Stimulated activated CD8-positive, alpha-beta memory T cell treated with anti-CD3 and anti-CD28 coated beads, Interleukin-15, amount 100 ng/mL, for 1 hour (primary cell): ENCODE measurements around the gene MITF.

Source experiments
- DNase-seq: peaks from one replicate; pipeline ENCODE4 v3.0.0-alpha.2; 2020; ENCODE audit warnings: low read depth

The MITF gene, protein sequence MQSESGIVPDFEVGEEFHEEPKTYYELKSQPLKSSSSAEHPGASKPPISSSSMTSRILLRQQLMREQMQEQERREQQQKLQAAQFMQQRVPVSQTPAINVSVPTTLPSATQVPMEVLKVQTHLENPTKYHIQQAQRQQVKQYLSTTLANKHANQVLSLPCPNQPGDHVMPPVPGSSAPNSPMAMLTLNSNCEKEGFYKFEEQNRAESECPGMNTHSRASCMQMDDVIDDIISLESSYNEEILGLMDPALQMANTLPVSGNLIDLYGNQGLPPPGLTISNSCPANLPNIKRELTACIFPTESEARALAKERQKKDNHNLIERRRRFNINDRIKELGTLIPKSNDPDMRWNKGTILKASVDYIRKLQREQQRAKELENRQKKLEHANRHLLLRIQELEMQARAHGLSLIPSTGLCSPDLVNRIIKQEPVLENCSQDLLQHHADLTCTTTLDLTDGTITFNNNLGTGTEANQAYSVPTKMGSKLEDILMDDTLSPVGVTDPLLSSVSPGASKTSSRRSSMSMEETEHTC

GRCh38 chr3:69739204-69740102 lies at the start of gene MITF:
TSS of gene MITF (plus strand) at chr3:69739464. CDS start at chr3:69739598, 134 bp downstream.
- no peak for DNase-seq

- DNase-seq = no peak
Measured at GRCh38 chr3:69691860-69692259, 47.4 kb upstream of the MITF start.

- DNase-seq = no peak
Measured at GRCh38 chr3:69692761-69693160, 46.5 kb upstream of the MITF start.

DNA sequence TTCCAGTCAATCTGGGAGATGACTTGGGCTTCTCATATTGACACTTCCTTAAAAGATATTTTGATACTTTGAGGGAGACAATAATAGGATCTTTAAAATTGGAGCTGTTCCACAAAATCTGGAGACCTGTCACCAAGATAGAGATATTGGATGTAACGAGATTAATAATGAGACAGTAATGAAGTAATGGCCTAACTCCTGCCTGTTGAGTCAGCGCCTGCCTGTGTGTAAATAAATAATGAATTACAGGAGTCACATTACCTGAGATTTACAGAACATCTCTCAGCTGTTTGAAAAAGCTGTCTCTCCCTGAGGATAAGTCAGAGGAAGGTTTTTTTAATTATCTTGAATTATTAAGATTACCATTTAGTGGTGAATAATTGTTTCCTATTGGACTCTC lies 43.8 kb upstream of the MITF start:
- no peak for DNase-seq

DNA sequence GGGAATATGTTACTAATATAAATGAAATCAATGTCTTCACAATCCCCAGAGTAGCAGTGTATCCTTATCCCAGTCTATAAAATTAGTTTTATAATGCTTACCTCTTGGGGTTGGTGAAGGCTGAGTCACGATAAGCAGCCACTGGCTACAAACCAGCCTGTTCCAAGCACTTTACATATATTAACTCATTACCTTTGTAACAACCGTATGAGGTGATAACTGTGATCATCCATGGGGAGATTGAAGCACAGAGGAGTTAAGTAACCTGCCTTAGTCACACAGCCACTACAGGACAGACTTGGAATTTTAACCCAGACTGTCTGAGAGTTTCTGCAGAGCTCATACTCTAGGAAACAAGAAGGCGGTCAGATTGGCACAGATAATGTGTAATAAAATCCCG lies 43.3 kb upstream of the MITF start:
- DNase-seq = no peak

DNA sequence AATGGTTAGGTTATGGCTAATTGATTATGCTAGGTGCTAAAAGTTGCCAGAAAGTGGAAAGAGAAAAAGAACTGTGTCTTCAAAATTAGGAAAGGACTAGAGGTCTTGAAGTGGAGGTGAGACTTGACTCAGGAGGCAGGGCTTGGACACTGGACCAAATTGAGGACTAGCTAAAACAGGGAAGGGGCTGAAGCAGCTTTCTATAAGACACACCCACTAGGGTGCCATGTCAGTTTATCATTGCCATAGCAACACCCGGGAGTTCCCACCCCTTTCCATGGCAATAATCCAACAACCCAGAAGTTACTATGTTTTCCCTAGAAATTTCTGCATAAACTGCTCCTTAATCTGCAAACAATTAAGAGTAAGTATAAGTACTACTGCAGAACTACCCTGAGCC lies 42.9 kb upstream of the MITF start:
- no peak for DNase-seq

DNA sequence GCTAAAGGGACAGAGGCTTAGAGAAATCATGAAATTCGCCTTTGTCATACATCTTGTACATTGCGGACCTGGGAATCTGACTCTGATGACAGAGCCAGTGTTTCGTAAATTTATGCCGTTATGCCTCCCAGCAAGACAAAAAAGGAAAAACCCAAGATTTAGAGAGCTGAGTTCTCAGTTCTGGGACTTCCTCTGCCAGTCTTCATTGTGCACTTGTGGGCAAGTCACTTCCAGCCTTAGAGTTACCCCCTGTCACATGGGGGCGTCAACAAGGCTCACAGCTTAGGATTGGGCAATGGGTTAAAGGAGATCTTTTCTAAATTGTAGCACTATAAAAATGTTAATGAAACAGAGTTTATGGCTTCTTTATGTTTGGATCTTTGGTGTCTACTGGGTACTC lies 41.9 kb upstream of the MITF start:
- DNase-seq = no peak

GRCh38 chr3:69698728-69699127 lies 40.5 kb upstream of the MITF start:
- DNase-seq = no peak

DNA sequence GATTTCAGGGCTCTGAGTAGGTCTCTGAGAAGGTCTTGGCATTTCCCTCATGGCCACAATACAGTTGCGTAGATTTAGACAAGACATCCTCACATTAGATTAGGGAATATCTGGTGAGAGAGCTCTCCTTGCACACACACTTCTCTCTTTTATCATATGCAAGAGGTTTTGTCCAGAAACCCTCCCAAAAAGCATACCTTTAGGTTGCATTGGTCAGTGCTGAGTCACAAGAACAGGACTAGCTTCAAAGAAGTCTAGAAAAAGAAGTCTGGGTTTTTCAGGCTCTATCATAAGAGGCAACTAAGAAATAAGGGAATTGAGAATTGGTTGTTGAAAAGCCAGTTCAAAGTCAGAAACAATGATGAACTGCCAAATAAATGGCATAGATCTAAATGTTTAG lies 40.1 kb upstream of the MITF start:
- DNase-seq = no peak

DNA sequence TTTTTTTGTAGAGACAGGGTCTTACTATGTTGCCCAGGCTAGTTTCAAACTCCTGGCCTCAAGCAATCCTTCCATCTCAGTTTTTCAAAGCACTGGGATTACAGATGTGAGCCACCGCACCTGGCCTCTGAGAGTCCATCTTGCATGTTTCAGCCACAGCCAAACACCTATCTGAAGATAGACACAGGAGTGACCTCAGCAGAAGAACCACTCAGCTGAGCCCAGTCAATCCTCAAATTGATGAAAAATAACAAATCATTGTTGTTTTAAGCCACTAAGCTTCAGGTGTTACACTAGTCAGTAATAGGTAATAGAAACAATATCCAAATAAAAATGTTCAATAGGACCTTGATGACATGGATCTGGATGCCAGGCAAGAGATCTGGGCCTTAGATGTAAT lies 38.3 kb upstream of the MITF start:
- DNase-seq = no peak

- DNase-seq = no peak
Measured at GRCh38 chr3:69710153-69710977, 28.9 kb upstream of the MITF start.

- no peak for DNase-seq
Measured at GRCh38 chr3:69712269-69712668, 27.0 kb upstream of the MITF start.

DNA sequence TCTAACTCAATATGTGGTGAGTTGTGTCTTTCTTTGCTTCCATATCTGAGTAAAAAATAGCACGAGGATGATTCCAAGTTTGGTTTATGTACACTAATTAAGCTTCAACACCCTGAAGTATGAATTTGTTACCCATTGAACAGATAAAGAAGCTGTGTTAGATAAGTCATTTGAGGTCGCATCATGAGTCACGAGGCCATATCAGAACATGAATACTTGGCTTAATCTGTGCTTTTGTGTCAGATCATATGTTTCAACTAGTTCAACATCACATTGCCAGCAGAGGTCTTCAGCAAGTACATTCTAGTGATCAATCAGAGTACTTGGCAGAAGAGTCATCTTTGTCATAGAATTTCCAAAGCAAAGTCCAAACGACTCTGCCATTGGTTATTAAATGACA lies 26.3 kb upstream of the MITF start:
- no peak for DNase-seq

- no peak for DNase-seq
Measured at GRCh38 chr3:69715204-69715603, 24.1 kb upstream of the MITF start.

GRCh38 chr3:69716119-69716518 lies 23.1 kb upstream of the MITF start:
- no peak for DNase-seq

DNA sequence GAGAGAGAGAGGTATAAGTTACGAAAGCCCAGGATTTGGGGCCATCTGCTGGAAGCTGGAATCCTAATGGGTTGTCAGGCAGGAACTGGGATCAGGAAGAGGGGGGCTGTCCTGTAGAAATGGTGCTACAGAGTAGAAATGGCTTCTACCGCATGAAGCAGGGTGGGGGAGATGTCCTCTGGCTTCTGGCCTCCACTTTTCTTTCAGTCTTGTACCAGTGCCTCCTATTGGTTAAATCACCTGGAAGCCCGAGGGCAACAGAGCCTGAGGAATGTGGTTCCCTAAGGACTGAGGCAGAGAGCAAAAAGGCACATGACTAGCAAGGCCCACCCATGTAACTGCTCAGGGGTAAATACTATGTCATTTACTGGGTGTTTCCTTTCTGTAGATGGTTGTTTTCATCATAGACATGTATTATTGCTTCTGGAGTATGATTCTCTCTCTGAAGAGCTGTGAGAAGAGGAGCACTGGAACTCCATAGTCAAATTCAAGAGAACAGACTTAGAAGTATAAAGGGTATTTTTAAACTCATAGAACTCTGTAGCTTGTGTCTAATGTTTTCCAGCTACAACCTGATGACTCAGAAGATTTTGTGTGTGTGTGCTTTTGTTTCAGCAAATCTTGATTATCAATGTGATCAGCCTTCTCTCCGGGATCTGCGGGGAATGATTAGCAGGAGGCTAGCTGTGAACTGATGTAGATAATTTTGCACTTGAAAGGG lies 20.2 kb upstream of the MITF start:
- DNase-seq = no peak

GRCh38 chr3:69719587-69720122 lies 19.6 kb upstream of the MITF start:
- DNase-seq = no peak

- no peak for DNase-seq
Measured at GRCh38 chr3:69720824-69721223, 18.4 kb upstream of the MITF start.

DNA sequence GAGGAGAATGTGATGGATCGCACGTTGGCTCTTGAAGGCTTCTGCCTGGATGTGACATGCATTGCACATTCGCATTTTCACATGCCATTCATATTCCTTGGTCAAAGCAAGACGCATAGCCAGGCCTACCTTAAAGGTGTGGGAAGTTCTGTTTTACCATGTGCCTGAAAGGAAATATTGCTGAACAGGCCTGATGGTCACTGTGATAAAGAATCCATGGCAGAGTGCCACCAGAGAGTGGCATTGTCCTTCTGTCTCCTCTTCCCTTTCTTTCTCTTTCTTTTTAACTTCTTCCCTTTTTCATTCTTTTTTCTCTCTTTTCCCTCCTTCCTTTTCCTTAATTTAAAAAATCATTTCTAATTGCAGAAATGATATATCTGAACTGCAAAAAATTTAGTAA lies 15.9 kb upstream of the MITF start:
- DNase-seq = no peak

GRCh38 chr3:69724722-69725435 lies 14.4 kb upstream of the MITF start:
- no peak for DNase-seq
